ENCODE measurements around the gene PTTG1IP.

Gene PTTG1IP

GRCh38 chr21:44908908-44909307, 35.4 kb upstream of the PTTG1IP start:
- DNase-seq, result no peak

GRCh38 chr21:44907966-44908895, 34.7 kb upstream of the PTTG1IP start:
- no peak for DNase-seq

- DNase-seq, result no peak
Observed at GRCh38 chr21:44907225-44907965, 33.9 kb upstream of the PTTG1IP start.

GRCh38 chr21:44905728-44906090, 32.2 kb upstream of the PTTG1IP start:
- no peak for DNase-seq

- DNase-seq, result no peak
Observed at GRCh38 chr21:44905016-44905727, 31.7 kb upstream of the PTTG1IP start.

- no peak for DNase-seq
Observed at GRCh38 chr21:44904141-44904923, 30.8 kb upstream of the PTTG1IP start.

DNA sequence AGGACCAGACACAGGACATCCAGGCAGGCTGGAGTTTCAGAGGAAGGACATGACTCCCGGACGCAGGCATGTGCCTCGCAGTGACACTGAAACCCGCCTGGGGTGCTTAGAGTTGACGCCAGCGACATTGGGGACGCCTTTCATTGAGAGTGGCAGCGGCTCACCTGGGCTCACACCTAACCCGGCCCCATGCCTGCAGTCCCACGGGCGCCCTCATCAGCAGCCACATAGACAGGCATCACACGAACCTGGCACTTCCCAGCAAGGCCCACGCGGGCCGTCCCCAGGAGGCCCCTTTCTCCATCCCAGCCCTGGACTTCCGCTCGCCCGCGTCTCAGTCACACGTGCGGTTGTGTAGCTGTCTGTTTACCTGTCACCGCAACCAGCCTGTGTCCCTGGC, 30.2 kb upstream of the PTTG1IP start:
- no peak for DNase-seq

GRCh38 chr21:44903050-44903685, 29.7 kb upstream of the PTTG1IP start:
- no peak for DNase-seq

DNA sequence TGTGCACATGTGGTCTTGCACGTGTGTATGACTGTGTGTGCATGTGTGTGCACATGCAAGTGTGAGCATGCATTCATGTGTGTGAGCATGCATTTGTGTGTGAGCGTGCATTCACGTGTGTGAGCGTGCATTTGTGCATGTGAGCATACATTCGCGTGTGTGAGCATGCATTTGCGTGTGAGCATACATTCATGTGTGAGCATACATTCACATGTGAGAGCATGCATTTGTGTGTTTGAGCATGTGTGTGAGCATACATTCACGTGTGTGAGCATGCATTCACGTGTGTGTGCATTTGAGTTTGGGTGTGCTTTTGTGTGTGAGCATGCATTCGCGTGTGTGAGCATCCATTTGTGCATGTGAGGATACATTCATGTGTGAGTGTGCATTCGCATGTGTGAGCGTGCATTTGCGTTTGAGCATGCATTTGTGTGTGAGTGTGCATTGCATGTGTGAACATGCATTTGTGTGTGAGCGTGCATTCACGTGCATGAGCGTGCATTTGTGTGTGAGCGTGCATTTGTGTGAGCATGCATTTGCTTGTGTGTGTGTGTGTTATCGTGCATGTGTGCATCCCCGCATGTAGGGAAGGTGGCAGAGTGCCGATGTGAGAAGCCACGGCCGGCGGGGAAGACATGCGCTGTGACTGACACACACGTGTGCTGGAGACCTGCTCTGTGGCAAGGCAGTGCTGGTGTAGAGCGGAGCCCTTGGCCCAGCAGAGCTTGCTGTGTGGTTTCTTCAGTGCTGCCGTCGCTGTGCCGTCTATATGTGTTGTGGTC, 29.0 kb upstream of the PTTG1IP start:
- no peak for DNase-seq

DNA sequence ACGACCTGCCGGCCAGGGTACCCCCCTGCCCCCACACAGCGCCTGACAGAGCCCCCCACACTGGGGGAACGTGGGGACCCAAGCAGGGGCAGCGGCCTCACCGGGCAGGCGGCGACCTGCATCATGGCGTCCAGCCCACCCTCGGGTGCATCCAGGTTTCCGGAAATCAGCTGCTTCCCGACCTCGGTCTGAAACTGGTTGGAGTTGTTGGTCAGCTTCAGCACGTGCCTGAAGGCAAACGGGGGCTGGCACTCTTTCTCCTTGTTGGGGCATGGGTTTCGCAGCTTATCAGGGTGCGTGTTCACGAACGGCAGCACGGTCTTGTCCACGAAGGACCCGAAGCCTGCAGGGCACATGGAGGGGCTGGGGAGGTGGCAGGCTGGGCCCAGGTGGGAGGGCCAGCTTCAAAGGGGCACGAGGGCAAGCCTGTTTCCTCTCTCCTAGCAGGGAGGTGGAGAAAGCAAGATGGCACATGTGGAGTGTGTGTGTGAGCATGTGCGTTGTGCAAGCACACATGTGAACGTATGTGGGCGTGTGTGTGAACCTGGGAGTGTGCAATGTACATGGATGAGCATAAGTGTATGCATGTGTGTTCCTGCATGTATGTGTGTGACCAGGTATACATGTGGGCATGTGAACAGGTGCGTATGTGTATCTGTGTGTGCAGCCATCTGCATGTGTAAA, 28.0 kb upstream of the PTTG1IP start:
- DNase-seq, result no peak

DNA sequence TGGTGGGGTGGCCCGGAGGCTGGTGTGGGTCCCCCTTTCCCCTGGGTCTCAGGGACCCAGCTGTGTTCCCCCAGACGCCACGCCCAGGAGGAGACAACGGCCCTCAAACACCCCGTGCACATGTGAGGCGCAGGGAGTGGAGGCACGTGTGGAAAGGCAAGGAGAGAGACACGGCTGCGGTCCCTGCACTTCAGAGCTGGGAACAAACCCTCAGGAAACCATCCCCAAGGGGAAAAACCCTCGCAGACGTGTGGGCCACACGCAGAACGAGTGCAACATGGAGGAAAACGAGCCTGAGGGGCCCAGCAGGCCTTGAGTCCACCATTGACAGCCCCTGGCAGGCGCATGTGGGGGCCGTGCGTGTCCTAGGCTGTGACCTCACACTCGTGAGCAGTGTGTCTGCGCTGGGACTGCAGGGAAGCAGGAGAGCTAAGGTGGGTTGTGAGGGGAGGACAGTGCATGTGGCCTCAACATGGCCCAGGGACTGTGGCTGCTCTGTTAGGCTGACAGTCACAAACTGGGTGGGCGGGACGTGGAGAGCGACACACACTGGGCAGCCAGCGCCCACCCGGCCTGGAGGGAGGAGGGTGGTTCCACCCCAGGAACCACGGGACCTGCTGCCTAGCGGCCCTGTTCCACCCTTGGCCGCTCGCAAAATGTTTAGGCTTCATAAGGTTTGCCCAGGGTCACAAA, 27.2 kb upstream of the PTTG1IP start:
- no peak for DNase-seq

GRCh38 chr21:44899768-44900558, 26.5 kb upstream of the PTTG1IP start:
- DNase-seq, result no peak

DNA sequence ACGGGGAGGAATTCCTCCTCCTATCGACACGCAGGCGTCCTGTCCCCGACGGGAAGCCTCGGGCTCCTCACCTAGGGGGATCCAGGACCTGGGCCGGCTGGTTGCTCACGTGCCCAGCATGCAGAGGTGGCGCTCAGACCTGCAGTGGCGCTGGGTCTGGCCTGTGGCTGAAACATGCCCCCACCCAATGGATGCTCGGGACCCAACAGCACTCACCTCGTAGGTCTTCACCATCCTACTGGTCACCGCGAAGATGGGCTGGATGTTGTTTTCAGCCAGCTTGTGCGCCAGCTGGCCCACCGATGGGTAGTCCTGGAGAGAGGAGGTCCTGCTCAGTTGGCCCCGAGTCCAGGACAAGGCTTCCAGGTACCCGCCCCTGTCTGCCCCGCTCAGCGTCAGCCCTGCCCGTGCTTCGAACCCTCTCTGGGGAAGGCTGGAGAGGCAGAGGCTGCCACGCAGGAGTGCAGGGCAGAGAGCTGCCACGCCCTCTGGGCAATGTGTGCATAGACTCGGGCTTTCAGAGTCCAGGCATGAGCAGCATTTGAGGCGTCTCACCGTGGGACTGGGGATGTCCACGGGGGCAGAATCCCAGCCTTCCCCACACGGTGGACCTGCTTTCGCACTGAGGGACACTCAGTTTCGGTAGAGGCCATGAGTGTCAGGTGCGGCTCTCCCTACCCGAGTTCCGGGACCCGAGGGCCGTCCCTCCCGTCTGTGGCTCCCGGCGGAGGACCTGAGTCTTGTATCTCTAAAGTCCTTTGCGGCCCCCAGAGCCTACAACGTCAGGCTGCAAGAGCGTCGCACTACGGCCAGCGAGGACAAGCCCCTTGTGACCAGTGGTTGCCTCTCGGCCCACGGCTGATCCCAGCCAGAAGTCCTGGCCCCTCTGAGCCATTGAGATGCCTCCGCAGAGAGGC, 25.6 kb upstream of the PTTG1IP start:
- no peak for DNase-seq

DNA sequence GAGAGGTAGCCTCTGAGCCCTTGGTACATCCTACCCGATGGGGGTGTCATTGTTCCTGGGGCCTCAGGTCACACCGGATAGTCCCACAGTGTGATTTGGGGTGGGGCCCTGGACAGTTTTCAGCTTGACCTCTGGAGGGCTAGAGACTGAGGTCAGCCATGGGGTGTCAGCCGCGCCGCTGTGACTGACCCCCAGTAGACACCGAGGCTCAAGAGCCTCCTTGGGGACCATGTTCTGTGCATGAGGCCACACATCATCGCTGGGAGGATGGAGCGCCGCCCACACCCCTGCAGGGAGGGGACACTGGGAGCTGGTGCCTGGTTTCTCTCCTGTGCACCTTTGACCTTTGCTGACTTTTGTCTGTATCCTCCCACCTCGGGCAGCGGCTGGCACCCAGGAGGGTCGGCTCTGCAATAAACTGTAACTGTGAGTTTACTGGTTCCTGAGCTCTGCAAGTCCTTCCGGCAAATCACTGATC, 24.6 kb upstream of the PTTG1IP start:
- no peak for DNase-seq

GRCh38 chr21:44897326-44898010, 24.0 kb upstream of the PTTG1IP start:
- no peak for DNase-seq

- no peak for DNase-seq
Observed at GRCh38 chr21:44896561-44897286, 23.2 kb upstream of the PTTG1IP start.

DNA sequence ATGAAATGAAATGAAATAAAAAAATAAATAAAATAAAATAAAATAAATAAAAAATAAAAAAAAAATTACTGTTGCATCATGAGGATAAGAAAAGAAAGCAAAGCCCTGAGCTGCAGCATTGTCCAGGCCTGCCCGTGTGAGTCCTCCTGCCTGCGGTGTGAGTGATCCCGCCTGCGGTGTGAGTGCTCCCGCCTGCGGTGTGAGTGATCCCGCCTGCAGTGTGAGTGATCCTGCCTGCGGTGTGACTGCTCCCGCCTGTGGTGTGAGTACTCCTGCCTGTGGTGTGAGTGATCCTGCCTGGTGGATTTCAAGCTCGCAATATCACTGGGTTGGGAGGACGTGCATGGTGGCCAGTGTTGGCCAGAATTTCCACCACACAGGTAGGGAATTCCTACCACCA, 22.4 kb upstream of the PTTG1IP start:
- no peak for DNase-seq
